Dendritic cell treated with granulocyte-macrophage colony-stimulating factor and Interleukin-4, amounts not matched to agents 40 ng/mL and 50 ng/mL, for 4 days (primary cell): Measurements from ENCODE around the gene IRAG1.
"Not testable (repeated sequence)": the region's sequence is repeated elsewhere in the genome, so short reads cannot be mapped to it uniquely, and the experiment has no call there.

Experiments
- H3K27ac Mint-ChIP-seq: one replicate; pipeline ENCODE4 v1.8.0; 2022; ENCODE audit warnings: mild to moderate bottlenecking, mixed read lengths
- H3K27me3 Mint-ChIP-seq: one replicate; pipeline ENCODE4 v1.8.0; 2022; ENCODE audit warnings: mild to moderate bottlenecking, mixed read lengths
- H3K36me3 Mint-ChIP-seq: one replicate; pipeline ENCODE4 v1.8.0; 2022; ENCODE audit warnings: low read depth, mixed read lengths
- H3K4me1 Mint-ChIP-seq: one replicate; pipeline ENCODE4 v1.8.0; 2022; ENCODE audit warnings: low read depth, mixed read lengths
- H3K4me3 Mint-ChIP-seq: one replicate; pipeline ENCODE4 v1.8.0; 2022; ENCODE audit warnings: mild to moderate bottlenecking, moderate library complexity, mixed read lengths
- H3K9me3 Mint-ChIP-seq: one replicate; pipeline ENCODE4 v1.8.0; 2022; ENCODE audit warnings: mixed read lengths
- intact Hi-C: fragments of 100-400 bp; cut with micrococcal nuclease; formaldehyde crosslinking; loops from one replicate; pipeline ENCODE4 v1.15.0; 2022

Gene IRAG1

GRCh38 chr11:10692531-10693115 lies 932 bp downstream of the IRAG1 start:
- intact Hi-C loops: no loop called here
- Mint-ChIP-seq H3K9me3 (no peaks in the 10 kb centered on the region), H3K4me3 (no peak overlapping the region), H3K27ac (no peak overlapping the region), H3K36me3 (no peaks in the 10 kb centered on the region), H3K4me1 (peaks cover 8% of the 10 kb centered on the region), H3K27me3 (peaks cover 48% of the 10 kb centered on the region)

- Mint-ChIP-seq H3K9me3 (no peaks in the 10 kb centered on the region), H3K27ac (no peak overlapping the region), H3K4me1 (no peaks in the 10 kb centered on the region), H3K4me3 (no peak overlapping the region), H3K27me3 (peaks cover 40% of the 10 kb centered on the region), H3K36me3 (no peaks in the 10 kb centered on the region)
- intact Hi-C loops: no loop called here
Observed at GRCh38 chr11:10688401-10688800, 5.2 kb downstream of the IRAG1 start.

- H3K27ac Mint-ChIP-seq: no peak overlapping the region
- intact Hi-C loops: no loop called here
- H3K9me3 Mint-ChIP-seq: no peaks in the 10 kb centered on the region
- no peaks in the 10 kb centered on the region for H3K4me1 Mint-ChIP-seq
- peaks cover 22% of the 10 kb centered on the region for H3K27me3 Mint-ChIP-seq
- no peaks in the 10 kb centered on the region for H3K36me3 Mint-ChIP-seq
- no peak overlapping the region for H3K4me3 Mint-ChIP-seq
Observed at GRCh38 chr11:10686311-10686710, 7.2 kb downstream of the IRAG1 start.

GRCh38 chr11:10683429-10683828 lies 10.1 kb downstream of the IRAG1 start:
- intact Hi-C loops: no loop called here
- H3K36me3 Mint-ChIP-seq: no peaks in the 10 kb centered on the region

GRCh38 chr11:10680956-10681487 lies 12.5 kb downstream of the IRAG1 start:
- no peak overlapping the region for H3K27ac Mint-ChIP-seq
- intact Hi-C loops: no loop called here
- H3K36me3 Mint-ChIP-seq: no peaks in the 10 kb centered on the region

More at GRCh38 chr11:10683429-10683828, 10.1 kb downstream of the IRAG1 start:
- Mint-ChIP-seq H3K4me3 (no peak overlapping the region), H3K27ac (no peak overlapping the region), H3K9me3 (no peaks in the 10 kb centered on the region), H3K4me1 (peaks cover 9% of the 10 kb centered on the region), H3K27me3 (peaks cover 23% of the 10 kb centered on the region)

GRCh38 chr11:10680279-10680678 lies 13.3 kb downstream of the IRAG1 start:
- H3K4me3 Mint-ChIP-seq, H3K36me3 Mint-ChIP-seq, intact Hi-C loops, H3K9me3 Mint-ChIP-seq, H3K27ac Mint-ChIP-seq: not testable (repeated sequence)
- H3K4me1 Mint-ChIP-seq: peaks cover 35% of the 10 kb centered on the region
- peaks cover 35% of the 10 kb centered on the region for H3K27me3 Mint-ChIP-seq

More at GRCh38 chr11:10680956-10681487, 12.5 kb downstream of the IRAG1 start:
- peaks cover 28% of the 10 kb centered on the region for H3K27me3 Mint-ChIP-seq
- H3K4me3 Mint-ChIP-seq: no peak overlapping the region
- peaks cover 27% of the 10 kb centered on the region for H3K4me1 Mint-ChIP-seq
- no peaks in the 10 kb centered on the region for H3K9me3 Mint-ChIP-seq

- Mint-ChIP-seq H3K27ac (no peak overlapping the region), H3K27me3 (peaks cover 40% of the 10 kb centered on the region)
Observed at GRCh38 chr11:10679644-10680043, 13.9 kb downstream of the IRAG1 start.

GRCh38 chr11:10678101-10678500 lies 15.5 kb downstream of the IRAG1 start:
- peaks cover 50% of the 10 kb centered on the region for H3K27me3 Mint-ChIP-seq
- H3K4me3 Mint-ChIP-seq: no peak overlapping the region
- no peaks in the 10 kb centered on the region for H3K36me3 Mint-ChIP-seq
- H3K9me3 Mint-ChIP-seq: no peaks in the 10 kb centered on the region
- no peak overlapping the region for H3K27ac Mint-ChIP-seq
- intact Hi-C loops: loop anchor here (10.0 kb wide), 1 partner anchor 47 kb away; no protein-coding TSS in a partner anchor
- H3K4me1 Mint-ChIP-seq: peaks cover 56% of the 10 kb centered on the region

More at GRCh38 chr11:10679644-10680043, 13.9 kb downstream of the IRAG1 start:
- intact Hi-C loops: loop anchor here (10.0 kb wide), 1 partner anchor 45 kb away; no protein-coding TSS in a partner anchor
- Mint-ChIP-seq H3K4me3 (no peak overlapping the region), H3K9me3 (no peaks in the 10 kb centered on the region), H3K4me1 (peaks cover 41% of the 10 kb centered on the region), H3K36me3 (no peaks in the 10 kb centered on the region)

GRCh38 chr11:10676919-10677318 lies 16.6 kb downstream of the IRAG1 start:
- H3K9me3 Mint-ChIP-seq: no peaks in the 10 kb centered on the region
- no peak overlapping the region for H3K4me3 Mint-ChIP-seq
- no peaks in the 10 kb centered on the region for H3K36me3 Mint-ChIP-seq
- no peak overlapping the region for H3K27ac Mint-ChIP-seq
- peaks cover 50% of the 10 kb centered on the region for H3K27me3 Mint-ChIP-seq
- intact Hi-C loops: loop anchor here (10.0 kb wide), 1 partner anchor 48 kb away; no protein-coding TSS in a partner anchor
- H3K4me1 Mint-ChIP-seq: peaks cover 59% of the 10 kb centered on the region

GRCh38 chr11:10674911-10675440 lies 18.6 kb downstream of the IRAG1 start:
- intact Hi-C loops: loop anchor here (10.0 kb wide), 1 partner anchor 50 kb away; no protein-coding TSS in a partner anchor
- no peak overlapping the region for H3K27ac Mint-ChIP-seq
- no peak overlapping the region for H3K4me3 Mint-ChIP-seq
- H3K9me3 Mint-ChIP-seq: no peaks in the 10 kb centered on the region
- peaks cover 59% of the 10 kb centered on the region for H3K4me1 Mint-ChIP-seq
- peaks cover 50% of the 10 kb centered on the region for H3K27me3 Mint-ChIP-seq
- H3K36me3 Mint-ChIP-seq: no peaks in the 10 kb centered on the region

- H3K9me3 Mint-ChIP-seq: no peaks in the 10 kb centered on the region
Observed at GRCh38 chr11:10674440-10674855, 19.1 kb downstream of the IRAG1 start.

GRCh38 chr11:10673501-10674062 lies 20.0 kb downstream of the IRAG1 start:
- peaks cover 53% of the 10 kb centered on the region for H3K27me3 Mint-ChIP-seq
- intact Hi-C loops: loop anchor here (10.0 kb wide), 1 partner anchor 51 kb away; no protein-coding TSS in a partner anchor
- no peaks in the 10 kb centered on the region for H3K9me3 Mint-ChIP-seq
- H3K4me3 Mint-ChIP-seq: peak overlapping the region; percentile 14
- H3K27ac Mint-ChIP-seq: no peak overlapping the region
- H3K36me3 Mint-ChIP-seq: no peaks in the 10 kb centered on the region
- peaks cover 50% of the 10 kb centered on the region for H3K4me1 Mint-ChIP-seq

More at GRCh38 chr11:10674440-10674855, 19.1 kb downstream of the IRAG1 start:
- intact Hi-C loops: loop anchor here (10.0 kb wide), 1 partner anchor 50 kb away; no protein-coding TSS in a partner anchor
- no peak overlapping the region for H3K27ac Mint-ChIP-seq
- H3K36me3 Mint-ChIP-seq: no peaks in the 10 kb centered on the region
- H3K4me1 Mint-ChIP-seq: peaks cover 59% of the 10 kb centered on the region
- H3K4me3 Mint-ChIP-seq: no peak overlapping the region
- H3K27me3 Mint-ChIP-seq: peaks cover 54% of the 10 kb centered on the region

- Mint-ChIP-seq H3K9me3 (no peaks in the 10 kb centered on the region), H3K4me1 (peaks cover 22% of the 10 kb centered on the region), H3K27ac (no peak overlapping the region), H3K4me3 (no peak overlapping the region), H3K36me3 (no peaks in the 10 kb centered on the region), H3K27me3 (peaks cover 34% of the 10 kb centered on the region)
- intact Hi-C loops: loop anchor here (10.0 kb wide), 1 partner anchor 55 kb away; no protein-coding TSS in a partner anchor
Observed at GRCh38 chr11:10670099-10670498, 23.5 kb downstream of the IRAG1 start.
